Body of pancreas (tissue), 4 donors: ENCODE measurements around the gene CRISP1. TPM values are rescaled to one million over a fixed set of nuclear protein-coding genes. Genes with fewer than 3 reads are reported as not detected.

Experiments
- ATAC-seq: fragments of 150-250 bp; one replicate; pipeline ENCODE4 v1.9.1; 2016
- DNase-seq, 4 donors: peaks; one replicate each; pipeline ENCODE4 v3.0.0-alpha.2; 2019
- H3K27ac ChIP-seq, 4 donors: fragments of 200-600 bp; sonication (generic); 1 replicate in 3 of 4; 2 replicates in 1 of 4; pipeline versions ENCODE4 v1.5.1 to v1.6.1; 2016 to 2019; ENCODE audit warnings: mild to moderate bottlenecking in 1 of 4, mixed read lengths in 1 of 4, moderate library complexity in 1 of 4
- H3K27me3 ChIP-seq, 2 donors: fragments of 200-600 bp; sonication (generic); one replicate each; pipeline ENCODE4 v1.6.0; 2016; ENCODE audit warnings: mild to moderate bottlenecking in 1 of 2
- H3K36me3 ChIP-seq, 2 donors: fragments of 200-600 bp; sonication (generic); replicated peaks in 1 of 2; 2 replicates each; pipeline ENCODE4 v1.5.1; 2016; ENCODE audit warnings: low read depth in 2 of 2; ENCODE audit not compliant: insufficient read depth in 1 of 2
- H3K4me1 ChIP-seq: fragments of 200-600 bp; sonication (generic); one replicate; pipeline ENCODE4 v1.6.0; 2016
- H3K4me3 ChIP-seq, 2 donors: fragments of 200-600 bp; sonication (generic); 1 replicate in 1 of 2; 2 replicates in 1 of 2; pipeline ENCODE4 v1.5.1; 2016 to 2019
- H3K9me3 ChIP-seq, 3 donors: fragments of 200-600 bp; sonication (generic); 1 replicate in 2 of 3; 2 replicates in 1 of 3; pipeline ENCODE4 v1.5.1; 2016
- CTCF ChIP-seq, 7 experiments: fragments of 450-650 bp in 4 of 7; fragments of 200-600 bp in 3 of 7; sonication (generic) in 3 of 7; IDR thresholded peaks; one replicate each; pipeline ENCODE4 v1.5.1; 2016 to 2019; ENCODE audit warnings: antibody characterized with exemption in 7 of 7
- POLR2A ChIP-seq, 3 donors: fragments of 450-650 bp; IDR thresholded peaks; one replicate each; pipeline ENCODE4 v1.6.1; 2016; ENCODE audit warnings: antibody characterized with exemption in 3 of 3, mild to moderate bottlenecking in 2 of 3
- WGBS, 2 donors: methylation state at CpG; one replicate each; pipeline ENCODE4 v1.1.5; 2017; 5-methylcytosine and 5-hydroxymethylcytosine counted together
- intact Hi-C: fragments of 100-400 bp; cut with DNase I; formaldehyde crosslinking; loops from one replicate; pipeline ENCODE4 v1.15.1; 2023
- total RNA-seq, 2 donors: library from RNA; depleted of rRNA; stranded (reverse); fragments of >200 nt; gene quantifications; one replicate each; pipeline ENCODE4 v1.1.0, GENCODE V29; 2016

CRISP1 gene
- total RNA-seq, 2 donors from 2014 or later = not detected

GRCh38 chr6:49855221-49855620 lies 11.1 kb downstream of the CRISP1 start:
- Histone ChIP-seq H3K36me3 (no peaks in the 10 kb centered on the region), H3K4me1 (no peaks in the 10 kb centered on the region), H3K4me3 (no peak overlapping the region), H3K27me3 (no peaks in the 10 kb centered on the region), H3K9me3 (no peaks in the 10 kb centered on the region), H3K27ac (no peak overlapping the region)
- 44 to 52% methylated on average over 4 of the region's 4 CpGs for WGBS, 2 donors
- ATAC-seq (no peak), DNase-seq (no peak)
- intact Hi-C loops = no loop called here
- TF ChIP-seq POLR2A (IDR thresholded peaks at IDR 0.05) (no peak), CTCF (IDR thresholded peaks at IDR 0.05) (no peak)

- Histone ChIP-seq H3K9me3 (no peaks in the 10 kb centered on the region), H3K36me3 (no peaks in the 10 kb centered on the region), H3K27ac (no peak overlapping the region), H3K4me1 (no peaks in the 10 kb centered on the region), H3K4me3 (no peak overlapping the region), H3K27me3 (no peaks in the 10 kb centered on the region)
- intact Hi-C loops = loop anchor here (5.0 kb wide), 1 partner anchor 226 kb away; no protein-coding TSS in a partner anchor
- WGBS, 2 donors = 62 to 67% methylated on average over 2 of the region's 2 CpGs
- TF ChIP-seq CTCF (IDR thresholded peaks at IDR 0.05) = no peak
- TF ChIP-seq POLR2A (IDR thresholded peaks at IDR 0.05) = no peak
- ATAC-seq = no peak
- no peak for DNase-seq
These were observed 13.4 kb downstream of the CRISP1 start for GRCh38 chr6:49852975-49853374.

DNA sequence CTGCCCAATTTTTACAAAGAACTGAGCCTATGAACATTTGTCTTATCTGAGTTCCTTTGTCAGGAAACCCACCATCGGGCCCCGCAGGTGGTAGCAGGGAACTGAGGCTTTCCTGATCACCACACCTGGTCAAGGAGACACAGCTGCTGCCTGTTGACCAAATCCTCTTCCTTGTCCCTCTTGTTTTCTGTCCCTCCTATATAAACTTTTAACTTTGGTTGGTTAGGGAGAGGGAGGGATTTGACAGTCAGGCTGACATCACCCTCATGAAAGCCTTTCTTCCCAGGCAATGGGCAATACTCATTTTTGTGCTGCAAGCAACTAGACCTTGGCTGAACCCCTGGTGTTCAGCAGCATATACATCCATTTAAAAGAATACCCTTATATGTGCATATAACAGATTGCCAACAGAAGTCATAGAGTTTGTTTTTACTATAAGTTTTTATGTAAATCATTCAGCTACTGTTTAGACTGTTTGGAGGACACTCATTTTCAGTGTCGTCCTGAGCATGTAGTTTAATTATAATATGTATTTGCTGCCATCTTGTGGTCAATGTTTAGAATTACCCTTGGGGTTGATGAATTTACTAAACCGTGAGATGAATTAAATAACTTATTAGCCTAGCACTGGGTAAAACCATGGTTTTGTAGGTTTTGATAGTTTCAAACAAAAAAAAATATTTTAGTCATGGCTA lies 17.0 kb downstream of the CRISP1 start:
- Histone ChIP-seq H3K4me3 (no peak overlapping the region), H3K9me3 (no peaks in the 10 kb centered on the region), H3K36me3 (no peaks in the 10 kb centered on the region), H3K27ac (no peak overlapping the region), H3K4me1 (no peaks in the 10 kb centered on the region), H3K27me3 (no peaks in the 10 kb centered on the region)
- intact Hi-C loops = no loop called here
- DNase-seq (peak in 1 of 4 donors; percentile 18), ATAC-seq (peak; percentile 75)
- WGBS, 2 donors = 15 to 22% methylated on average over 4 of the region's 4 CpGs
- peak; percentile 42 to 81 (median 74) for TF ChIP-seq CTCF (IDR thresholded peaks at IDR 0.05)
- TF ChIP-seq POLR2A (IDR thresholded peaks at IDR 0.05) = no peak

DNA sequence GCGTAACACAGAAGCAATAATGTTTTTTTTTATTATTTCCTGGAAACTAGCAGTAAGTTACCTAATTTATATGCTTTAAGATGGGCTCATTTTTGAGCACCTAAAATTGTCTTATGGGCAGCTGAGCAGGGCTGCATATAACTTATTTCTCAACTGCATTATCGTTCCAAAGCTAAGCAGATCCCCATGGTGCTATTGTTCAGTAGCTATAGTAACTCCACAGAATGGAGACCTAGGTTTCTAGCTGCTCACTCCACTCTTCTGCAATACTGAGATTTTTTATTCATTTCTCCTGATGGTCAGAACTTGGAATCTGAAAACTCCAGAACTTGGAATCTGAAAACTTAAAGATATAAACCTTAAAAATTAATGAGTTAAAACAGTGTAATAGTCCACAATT lies 18.7 kb downstream of the CRISP1 start:
- no peak for DNase-seq
- WGBS, 2 donors = 68 to 80% methylated on average over 2 of the region's 2 CpGs
- no peaks in the 10 kb centered on the region for H3K4me1 ChIP-seq
- ATAC-seq = no peak
- no peak overlapping the region for H3K4me3 ChIP-seq
- no peaks in the 10 kb centered on the region for H3K9me3 ChIP-seq
- TF ChIP-seq CTCF (IDR thresholded peaks at IDR 0.05) = no peak
- no peak for TF ChIP-seq POLR2A (IDR thresholded peaks at IDR 0.05)
- H3K27me3 ChIP-seq = no peaks in the 10 kb centered on the region
- intact Hi-C loops = no loop called here
- no peaks in the 10 kb centered on the region for H3K36me3 ChIP-seq
- H3K27ac ChIP-seq = no peak overlapping the region

DNA sequence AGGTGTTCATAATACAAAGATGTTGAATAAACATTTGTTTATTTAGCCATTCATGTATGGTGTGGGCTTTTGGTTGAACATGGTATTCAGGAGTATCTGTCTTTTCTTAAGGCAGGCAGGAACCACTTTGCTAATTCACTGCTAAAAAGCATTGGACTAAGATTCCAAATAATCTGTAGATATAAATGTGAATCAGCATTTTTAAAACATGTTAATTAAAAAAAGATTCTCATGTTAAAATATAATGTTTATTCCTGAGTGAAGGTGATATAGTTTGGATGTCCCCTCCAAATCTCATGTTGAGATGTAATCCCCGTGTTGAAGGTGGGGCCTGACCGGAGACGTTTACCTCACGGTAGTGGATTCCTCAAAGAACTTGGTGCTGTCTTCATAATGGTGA lies 19.3 kb downstream of the CRISP1 start:
- 73 to 83% methylated on average over 4 of the region's 4 CpGs for WGBS, 2 donors
- no peak for DNase-seq
- H3K9me3 ChIP-seq = no peaks in the 10 kb centered on the region
- no peak overlapping the region for H3K27ac ChIP-seq
- no peaks in the 10 kb centered on the region for H3K27me3 ChIP-seq
- TF ChIP-seq POLR2A (IDR thresholded peaks at IDR 0.05) (no peak), CTCF (IDR thresholded peaks at IDR 0.05) (no peak)
- H3K36me3 ChIP-seq = no peaks in the 10 kb centered on the region
- no peak overlapping the region for H3K4me3 ChIP-seq
- ATAC-seq = no peak
- H3K4me1 ChIP-seq = no peaks in the 10 kb centered on the region
- intact Hi-C loops = no loop called here
